H4 (cell line): ENCODE results near the gene CEP131. TPM values are rescaled to one million over a fixed set of nuclear protein-coding genes. Genes with fewer than 3 reads are reported as not detected.

ENCODE experiments used
- DNase-seq: peaks from one replicate; pipeline ENCODE4 v3.0.0-alpha.2; 2015; ENCODE audit warnings: low spot score
- total RNA-seq: library from RNA; depleted of rRNA; stranded (reverse); fragments of >200 nt; shearing (Covaris generic); gene quantifications from 2 replicates; pipeline ENCODE4 v1.2.3, GENCODE V29; 2014; rRNA removed

Gene CEP131
- 5.3 and 11.3 TPM in 2 replicates for total RNA-seq

- DNase-seq: peak; percentile 98
These were observed at the start of gene CEP131 for GRCh38 chr17:81222906-81223761. CEP131 (minus strand) TSS chr17:81222965; CDS start chr17:81220056, 2,909 bp downstream.

- no peak for DNase-seq
These were observed 48.5 kb upstream of the CEP131 start for GRCh38 chr17:81271226-81271625.

GRCh38 chr17:81270279-81270678, 47.5 kb upstream of the CEP131 start:
- DNase-seq: no peak

GRCh38 chr17:81267390-81268067, 44.8 kb upstream of the CEP131 start:
- DNase-seq: no peak

GRCh38 chr17:81265576-81265975, 42.8 kb upstream of the CEP131 start:
- DNase-seq: no peak

GRCh38 chr17:81264640-81265039, 41.9 kb upstream of the CEP131 start:
- no peak for DNase-seq

- no peak for DNase-seq
These were observed 40.8 kb upstream of the CEP131 start for GRCh38 chr17:81263371-81264181.

GRCh38 chr17:81261582-81262336, 39.0 kb upstream of the CEP131 start:
- DNase-seq: no peak

- no peak for DNase-seq
These were observed 38.3 kb upstream of the CEP131 start for GRCh38 chr17:81261096-81261495.

GRCh38 chr17:81260641-81261040, 37.9 kb upstream of the CEP131 start:
- no peak for DNase-seq

GRCh38 chr17:81260171-81260570, 37.4 kb upstream of the CEP131 start:
- DNase-seq: no peak

- no peak for DNase-seq
These were observed 36.4 kb upstream of the CEP131 start for GRCh38 chr17:81259058-81259605.

GRCh38 chr17:81258292-81258691, 35.5 kb upstream of the CEP131 start:
- no peak for DNase-seq

- no peak for DNase-seq
These were observed 34.8 kb upstream of the CEP131 start for GRCh38 chr17:81257533-81257932.

GRCh38 chr17:81256616-81257015, 33.9 kb upstream of the CEP131 start:
- no peak for DNase-seq

GRCh38 chr17:81254955-81255717, 32.4 kb upstream of the CEP131 start:
- no peak for DNase-seq

GRCh38 chr17:81253358-81254131, 30.8 kb upstream of the CEP131 start:
- DNase-seq: no peak

GRCh38 chr17:81252987-81253329, 30.2 kb upstream of the CEP131 start:
- DNase-seq: no peak

- DNase-seq: no peak
These were observed 29.7 kb upstream of the CEP131 start for GRCh38 chr17:81252326-81252986.
